ENCODE data around the gene KBTBD3. TPM values are rescaled to one million over a fixed set of nuclear protein-coding genes. Genes with fewer than 3 reads are reported as not detected.

The KBTBD3 gene
- 3.1 TPM for total RNA-seq

- peaks cover 8 to 37% (median 21%) of the 10 kb centered on the region in 3 donors for H3K4me1 ChIP-seq (ENCODE audit: control insufficient read depth in 3 of 3, insufficient read depth in 3 of 3, low read length in 3 of 3)
These were observed at the start of gene KBTBD3 for GRCh38 chr11:106076919-106077608. KBTBD3 (minus strand) TSS chr11:106077347; CDS start chr11:106059097, 18,250 bp downstream.

GRCh38 chr11:106121570-106122320, 44.6 kb upstream of the KBTBD3 start:
- H3K4me3 ChIP-seq (ENCODE audit: low read length in 3 of 3), result no peak overlapping the region
- H3K9me3 ChIP-seq (ENCODE audit: control insufficient read depth in 3 of 3, low read length in 3 of 3), result no peaks in the 10 kb centered on the region
- no peaks in the 10 kb centered on the region for H3K4me1 ChIP-seq (ENCODE audit: control insufficient read depth in 3 of 3, insufficient read depth in 3 of 3, low read length in 3 of 3)
- no peaks in the 10 kb centered on the region for H3K27me3 ChIP-seq (ENCODE audit: control insufficient read depth in 3 of 3, insufficient read depth in 3 of 3, low read length in 3 of 3)
- no peak overlapping the region for H3K27ac ChIP-seq (ENCODE audit: low read depth, low read length)
- no peaks in the 10 kb centered on the region for H3K36me3 ChIP-seq (ENCODE audit: control insufficient read depth in 3 of 3, insufficient read depth in 3 of 3, low read length in 3 of 3)
- H3K9ac ChIP-seq (ENCODE audit: low read depth in 1 of 3, low read length in 3 of 3), result no peak overlapping the region

More at GRCh38 chr11:106076919-106077608, at the start of gene KBTBD3:
- H3K9me3 ChIP-seq (ENCODE audit: control insufficient read depth in 3 of 3, low read length in 3 of 3), result no peaks in the 10 kb centered on the region
- no peaks in the 10 kb centered on the region for H3K27me3 ChIP-seq (ENCODE audit: control insufficient read depth in 3 of 3, insufficient read depth in 3 of 3, low read length in 3 of 3)
- H3K4me3 ChIP-seq (ENCODE audit: low read length in 3 of 3), result peak within 1 kb of the TSS; percentile 97 to 100 (median 99)
- H3K9ac ChIP-seq (ENCODE audit: low read depth in 1 of 3, low read length in 3 of 3), result peak within 1 kb of the TSS; percentile 96 to 99 (median 97)
- peaks cover 2 to 18% (median 8%) of the 10 kb centered on the region in 3 donors for H3K36me3 ChIP-seq (ENCODE audit: control insufficient read depth in 3 of 3, insufficient read depth in 3 of 3, low read length in 3 of 3)
- H3K27ac ChIP-seq (ENCODE audit: low read depth, low read length), result peak within 1 kb of the TSS; percentile 97

GRCh38 chr11:106105986-106106385, 28.8 kb upstream of the KBTBD3 start:
- H3K36me3 ChIP-seq (ENCODE audit: control insufficient read depth in 3 of 3, insufficient read depth in 3 of 3, low read length in 3 of 3), result no peaks in the 10 kb centered on the region
- H3K9ac ChIP-seq (ENCODE audit: low read depth in 1 of 3, low read length in 3 of 3), result no peak overlapping the region
- no peak overlapping the region for H3K4me3 ChIP-seq (ENCODE audit: low read length in 3 of 3)
- H3K9me3 ChIP-seq (ENCODE audit: control insufficient read depth in 3 of 3, low read length in 3 of 3), result no peaks in the 10 kb centered on the region
- no peaks in the 10 kb centered on the region for H3K4me1 ChIP-seq (ENCODE audit: control insufficient read depth in 3 of 3, insufficient read depth in 3 of 3, low read length in 3 of 3)
- no peaks in the 10 kb centered on the region for H3K27me3 ChIP-seq (ENCODE audit: control insufficient read depth in 3 of 3, insufficient read depth in 3 of 3, low read length in 3 of 3)
- no peak overlapping the region for H3K27ac ChIP-seq (ENCODE audit: low read depth, low read length)

- no peaks in the 10 kb centered on the region for H3K9me3 ChIP-seq (ENCODE audit: control insufficient read depth in 3 of 3, low read length in 3 of 3)
- no peak overlapping the region for H3K9ac ChIP-seq (ENCODE audit: low read depth in 1 of 3, low read length in 3 of 3)
- no peak overlapping the region for H3K4me3 ChIP-seq (ENCODE audit: low read length in 3 of 3)
- no peaks in the 10 kb centered on the region for H3K27me3 ChIP-seq (ENCODE audit: control insufficient read depth in 3 of 3, insufficient read depth in 3 of 3, low read length in 3 of 3)
- peaks cover 9 to 14% (median 11%) of the 10 kb centered on the region in 3 donors for H3K36me3 ChIP-seq (ENCODE audit: control insufficient read depth in 3 of 3, insufficient read depth in 3 of 3, low read length in 3 of 3)
- no peak overlapping the region for H3K27ac ChIP-seq (ENCODE audit: low read depth, low read length)
- no peaks in the 10 kb centered on the region for H3K4me1 ChIP-seq (ENCODE audit: control insufficient read depth in 3 of 3, insufficient read depth in 3 of 3, low read length in 3 of 3)
These were observed 24.7 kb upstream of the KBTBD3 start for GRCh38 chr11:106101819-106102218.

GRCh38 chr11:106101370-106101769, 24.2 kb upstream of the KBTBD3 start:
- no peaks in the 10 kb centered on the region for H3K4me1 ChIP-seq (ENCODE audit: control insufficient read depth in 3 of 3, insufficient read depth in 3 of 3, low read length in 3 of 3)
- H3K9ac ChIP-seq (ENCODE audit: low read depth in 1 of 3, low read length in 3 of 3), result no peak overlapping the region
- H3K36me3 ChIP-seq (ENCODE audit: control insufficient read depth in 3 of 3, insufficient read depth in 3 of 3, low read length in 3 of 3), result peaks cover 9 to 18% (median 16%) of the 10 kb centered on the region in 3 donors
- H3K4me3 ChIP-seq (ENCODE audit: low read length in 3 of 3), result no peak overlapping the region
- H3K9me3 ChIP-seq (ENCODE audit: control insufficient read depth in 3 of 3, low read length in 3 of 3), result no peaks in the 10 kb centered on the region
- no peak overlapping the region for H3K27ac ChIP-seq (ENCODE audit: low read depth, low read length)
- no peaks in the 10 kb centered on the region for H3K27me3 ChIP-seq (ENCODE audit: control insufficient read depth in 3 of 3, insufficient read depth in 3 of 3, low read length in 3 of 3)

- Histone ChIP-seq H3K36me3 (ENCODE audit: control insufficient read depth in 3 of 3, insufficient read depth in 3 of 3, low read length in 3 of 3) (peaks cover 19 to 35% (median 24%) of the 10 kb centered on the region in 3 donors), H3K27ac (ENCODE audit: low read depth, low read length) (no peak overlapping the region), H3K9ac (ENCODE audit: low read depth in 1 of 3, low read length in 3 of 3) (no peak overlapping the region), H3K4me3 (ENCODE audit: low read length in 3 of 3) (no peak overlapping the region), H3K4me1 (ENCODE audit: control insufficient read depth in 3 of 3, insufficient read depth in 3 of 3, low read length in 3 of 3) (no peaks in the 10 kb centered on the region), H3K9me3 (ENCODE audit: control insufficient read depth in 3 of 3, low read length in 3 of 3) (no peaks in the 10 kb centered on the region), H3K27me3 (ENCODE audit: control insufficient read depth in 3 of 3, insufficient read depth in 3 of 3, low read length in 3 of 3) (no peaks in the 10 kb centered on the region)
These were observed 21.9 kb upstream of the KBTBD3 start for GRCh38 chr11:106098893-106099553.

- Histone ChIP-seq H3K4me1 (ENCODE audit: control insufficient read depth in 3 of 3, insufficient read depth in 3 of 3, low read length in 3 of 3) (peaks cover 3 to 4% (median 4%) of the 10 kb centered on the region in 3 donors), H3K9ac (ENCODE audit: low read depth in 1 of 3, low read length in 3 of 3) (no peak overlapping the region), H3K27ac (ENCODE audit: low read depth, low read length) (no peak overlapping the region), H3K36me3 (ENCODE audit: control insufficient read depth in 3 of 3, insufficient read depth in 3 of 3, low read length in 3 of 3) (peaks cover 24 to 39% (median 34%) of the 10 kb centered on the region in 3 donors), H3K9me3 (ENCODE audit: control insufficient read depth in 3 of 3, low read length in 3 of 3) (no peaks in the 10 kb centered on the region), H3K4me3 (ENCODE audit: low read length in 3 of 3) (no peak overlapping the region), H3K27me3 (ENCODE audit: control insufficient read depth in 3 of 3, insufficient read depth in 3 of 3, low read length in 3 of 3) (no peaks in the 10 kb centered on the region)
These were observed 15.3 kb upstream of the KBTBD3 start for GRCh38 chr11:106092446-106092845.

- no peak overlapping the region for H3K4me3 ChIP-seq (ENCODE audit: low read length in 3 of 3)
- peaks cover 4 to 7% (median 5%) of the 10 kb centered on the region in 3 donors for H3K4me1 ChIP-seq (ENCODE audit: control insufficient read depth in 3 of 3, insufficient read depth in 3 of 3, low read length in 3 of 3)
- peaks cover 16 to 33% (median 26%) of the 10 kb centered on the region in 3 donors for H3K36me3 ChIP-seq (ENCODE audit: control insufficient read depth in 3 of 3, insufficient read depth in 3 of 3, low read length in 3 of 3)
- H3K9ac ChIP-seq (ENCODE audit: low read depth in 1 of 3, low read length in 3 of 3), result no peak overlapping the region
- no peaks in the 10 kb centered on the region for H3K27me3 ChIP-seq (ENCODE audit: control insufficient read depth in 3 of 3, insufficient read depth in 3 of 3, low read length in 3 of 3)
- H3K9me3 ChIP-seq (ENCODE audit: control insufficient read depth in 3 of 3, low read length in 3 of 3), result no peaks in the 10 kb centered on the region
- no peak overlapping the region for H3K27ac ChIP-seq (ENCODE audit: low read depth, low read length)
These were observed 14.5 kb upstream of the KBTBD3 start for GRCh38 chr11:106091480-106092123.

- Histone ChIP-seq H3K27me3 (ENCODE audit: control insufficient read depth in 3 of 3, insufficient read depth in 3 of 3, low read length in 3 of 3) (no peaks in the 10 kb centered on the region), H3K27ac (ENCODE audit: low read depth, low read length) (no peak overlapping the region), H3K4me1 (ENCODE audit: control insufficient read depth in 3 of 3, insufficient read depth in 3 of 3, low read length in 3 of 3) (peaks cover 4 to 7% (median 5%) of the 10 kb centered on the region in 3 donors), H3K9me3 (ENCODE audit: control insufficient read depth in 3 of 3, low read length in 3 of 3) (no peaks in the 10 kb centered on the region), H3K36me3 (ENCODE audit: control insufficient read depth in 3 of 3, insufficient read depth in 3 of 3, low read length in 3 of 3) (peaks cover 5 to 22% (median 10%) of the 10 kb centered on the region in 3 donors), H3K9ac (ENCODE audit: low read depth in 1 of 3, low read length in 3 of 3) (no peak overlapping the region), H3K4me3 (ENCODE audit: low read length in 3 of 3) (no peak overlapping the region)
These were observed 11.7 kb upstream of the KBTBD3 start for GRCh38 chr11:106088896-106089295.
